MCF 10A (cell line): Measurements from ENCODE around the gene SORBS2. TPM values are rescaled to one million over a fixed set of nuclear protein-coding genes. Genes with fewer than 3 reads are reported as not detected.

Experiments used
- BruUV-seq: library from RNA; stranded (reverse); fragments of 400-500 nt; replicated peaks from 2 replicates; lab custom pipeline; 2021; lab: Mats Ljungman, UMichigan
- CTCF ChIA-PET: fragments of 300-600 bp; sonication (Branson Sonifier 250); formaldehyde crosslinking; extraction: SDS; loops from one replicate; lab custom pipeline; 2021; ENCODE audit warnings: antibody characterized with exemption, inconsistent platforms; lab: Yijun Ruan, JAX
- POLR2A ChIA-PET: fragments of 300-600, 350-650 bp; sonication (Branson Sonifier 250); formaldehyde crosslinking; extraction: SDS; loops from one replicate; lab custom pipeline; 2020; ENCODE audit warnings: antibody characterized with exemption, inconsistent platforms; lab: Yijun Ruan, JAX
- DNase-seq: peaks from one replicate; pipeline ENCODE4 v3.0.0-alpha.2; 2018; ENCODE audit not compliant: unreplicated experiment
- H3K27ac Mint-ChIP-seq: one replicate; pipeline ENCODE4 v1.8.0; 2022; ENCODE audit warnings: mild to moderate bottlenecking, low read depth, mixed read lengths; ENCODE audit not compliant: unreplicated experiment
- H3K27me3 Mint-ChIP-seq: one replicate; pipeline ENCODE4 v1.8.0; 2022; ENCODE audit warnings: mixed read lengths; ENCODE audit not compliant: insufficient read depth, unreplicated experiment
- H3K36me3 Mint-ChIP-seq: one replicate; pipeline ENCODE4 v1.8.0; 2022; ENCODE audit warnings: mild to moderate bottlenecking, moderate library complexity, mixed read lengths; ENCODE audit not compliant: insufficient read depth, unreplicated experiment
- H3K4me1 Mint-ChIP-seq: one replicate; pipeline ENCODE4 v1.8.0; 2022; ENCODE audit warnings: mixed read lengths; ENCODE audit not compliant: insufficient read depth, unreplicated experiment
- H3K4me3 Mint-ChIP-seq: one replicate; pipeline ENCODE4 v1.8.0; 2022; ENCODE audit warnings: mild to moderate bottlenecking, moderate library complexity, mixed read lengths; ENCODE audit not compliant: unreplicated experiment
- H3K9me3 Mint-ChIP-seq: one replicate; pipeline ENCODE4 v1.8.0; 2022; ENCODE audit warnings: mixed read lengths; ENCODE audit not compliant: unreplicated experiment
- CTCF ChIP-seq: fragments of 200-600 bp; IDR thresholded peaks from one replicate; pipeline ENCODE4 v1.8.0; 2022; ENCODE audit warnings: antibody characterized with exemption, mild to moderate bottlenecking; ENCODE audit not compliant: unreplicated experiment
- intact Hi-C: fragments of 100-400 bp; cut with micrococcal nuclease; formaldehyde crosslinking; loops from 2 replicates; pipeline ENCODE4 v1.14.1; 2022
- total RNA-seq: library from RNA; stranded (reverse); gene quantifications from 2 replicates; pipeline ENCODE4 v1.2.3, GENCODE V29; 2022

Gene SORBS2
- total RNA-seq, 1 experiment from 2014 or later, result 19.3 TPM

- H3K27me3 Mint-ChIP-seq, result no peaks in the 10 kb centered on the region
- peaks cover 8% of the 10 kb centered on the region for H3K9me3 Mint-ChIP-seq
- CTCF ChIA-PET, result interaction anchor here (0.6 to 1.1 kb wide), 5 partner anchors 10 to 472 kb away, joined by 3 to 4 read pairs (median 3); no protein-coding TSS in a partner anchor
- H3K27ac Mint-ChIP-seq, result peak overlapping the region; percentile 87
- POLR2A ChIA-PET, result interaction anchor here (0.7 to 4.7 kb wide), 9 partner anchors 9 to 246 kb away, joined by 3 to 43 read pairs (median 4); no protein-coding TSS in a partner anchor
- no TSS peak for BruUV-seq
- no peaks in the 10 kb centered on the region for H3K36me3 Mint-ChIP-seq
- DNase-seq, result peak; percentile 58
- intact Hi-C loops, result no loop called here
- peaks cover 32% of the 10 kb centered on the region for H3K4me1 Mint-ChIP-seq
- H3K4me3 Mint-ChIP-seq, result peak overlapping the region; percentile 46
- no peak for TF ChIP-seq CTCF
Observed at GRCh38 chr4:185721190-185722028, 90.6 kb downstream of the SORBS2 start.

- POLR2A ChIA-PET, result interaction anchor here (1.2 to 4.7 kb wide), 8 partner anchors 8 to 133 kb away, joined by 3 to 43 read pairs (median 11); no protein-coding TSS in a partner anchor
- Mint-ChIP-seq H3K4me3 (no peak overlapping the region), H3K36me3 (peaks cover under 1% of the 10 kb centered on the region), H3K9me3 (peaks cover 3% of the 10 kb centered on the region), H3K27me3 (no peaks in the 10 kb centered on the region), H3K27ac (no peak overlapping the region), H3K4me1 (peaks cover 32% of the 10 kb centered on the region)
- no TSS peak for BruUV-seq
- no peak for DNase-seq
- TF ChIP-seq CTCF, result no peak
- intact Hi-C loops, result no loop called here
- CTCF ChIA-PET, result interaction anchor here (0.7 kb wide), 1 partner anchor 396 kb away, joined by 3 read pairs; no protein-coding TSS in a partner anchor
Observed at GRCh38 chr4:185719500-185719858, 92.5 kb downstream of the SORBS2 start.

GRCh38 chr4:185718578-185719499, 93.2 kb downstream of the SORBS2 start:
- Mint-ChIP-seq H3K27me3 (no peaks in the 10 kb centered on the region), H3K4me3 (no peak overlapping the region), H3K36me3 (peaks cover 5% of the 10 kb centered on the region), H3K9me3 (no peaks in the 10 kb centered on the region), H3K27ac (no peak overlapping the region), H3K4me1 (peaks cover 33% of the 10 kb centered on the region)
- ChIA-PET CTCF (interaction anchor here (0.6 to 0.7 kb wide), 3 partner anchors 20 to 397 kb away, joined by 3 read pairs; no protein-coding TSS in a partner anchor), POLR2A (interaction anchor here (0.5 to 3.0 kb wide), 8 partner anchors 9 to 156 kb away, joined by 3 to 16 read pairs (median 8); no protein-coding TSS in a partner anchor)
- TF ChIP-seq CTCF, result no peak
- BruUV-seq, result no TSS peak
- intact Hi-C loops, result no loop called here
- DNase-seq, result no peak
